PC-3 (cell line): ENCODE data around the gene RAB31. TPM values are rescaled to one million over a fixed set of nuclear protein-coding genes. Genes with fewer than 3 reads are reported as not detected.

Experiments
- ATAC-seq: fragments of 200-7000 bp; cut with Tn5 transposase; 2 replicates; pipeline ENCODE4 v1.9.1; 2020; ENCODE audit warnings: mild to moderate bottlenecking, moderate library complexity
- BruUV-seq: library from RNA; stranded (reverse); fragments of 400-500 nt; replicated peaks from 2 replicates; lab custom pipeline; 2021; lab: Mats Ljungman, UMichigan
- CTCF ChIA-PET: fragments of 300-600 bp; sonication (Branson Sonifier 250); formaldehyde crosslinking; loops from one replicate; lab custom pipeline; 2022; ENCODE audit warnings: antibody characterized with exemption; lab: Charles Lee
- POLR2A ChIA-PET: fragments of 300-600 bp; sonication (Branson Sonifier 250); formaldehyde crosslinking; loops from one replicate; lab custom pipeline; 2022; ENCODE audit warnings: antibody characterized with exemption; ENCODE audit not compliant: unreplicated experiment; lab: Charles Lee
- DNase-seq: peaks from one replicate; pipeline ENCODE4 v3.0.0-alpha.2; 2015
- H2AFZ ChIP-seq: fragments of 300-600 bp; sonication (generic); 2 replicates; pipeline ENCODE4 v1.6.0; 2016; ENCODE audit warnings: antibody characterized with exemption, low read length
- H3F3A ChIP-seq: fragments of 300-600 bp; sonication (generic); one replicate; pipeline ENCODE4 v1.6.0; 2017; ENCODE audit warnings: antibody characterized with exemption, low read length, control low read depth, mild to moderate bottlenecking; ENCODE audit not compliant: unreplicated experiment
- H3K27ac ChIP-seq: fragments of 300-600 bp; sonication (generic); 2 replicates; pipeline ENCODE4 v1.5.1; 2016; ENCODE audit warnings: mild to moderate bottlenecking, low read length
- H3K27me3 ChIP-seq: fragments of 300-600 bp; sonication (generic); 2 replicates; pipeline ENCODE4 v1.6.1; 2016; ENCODE audit warnings: low read length, mixed read lengths
- H3K36me3 ChIP-seq: fragments of 300-600 bp; sonication (generic); 2 replicates; pipeline ENCODE4 v1.6.1; 2016; ENCODE audit warnings: low read depth, mixed run types, low read length, mixed read lengths
- H3K4me1 ChIP-seq: fragments of 300-600 bp; sonication (generic); 2 replicates; pipeline ENCODE4 v1.5.1; 2016; ENCODE audit warnings: low read length; ENCODE audit not compliant: insufficient read depth
- H3K4me2 ChIP-seq: fragments of 300-600 bp; sonication (generic); 2 replicates; pipeline ENCODE4 v1.6.0; 2016; ENCODE audit warnings: low read length
- H3K4me3 ChIP-seq: fragments of 300-600 bp; sonication (generic); 2 replicates; pipeline ENCODE4 v1.5.1; 2016; ENCODE audit warnings: mild to moderate bottlenecking, low read length, mixed read lengths
- H3K79me2 ChIP-seq: fragments of 300-600 bp; sonication (generic); 2 replicates; pipeline ENCODE4 v1.6.1; 2017; ENCODE audit warnings: low read length, mixed read lengths
- H3K9ac ChIP-seq: fragments of 300-600 bp; sonication (generic); 2 replicates; pipeline ENCODE4 v1.6.0; 2016; ENCODE audit warnings: mild to moderate bottlenecking, low read length
- H3K9me2 ChIP-seq: fragments of 300-600 bp; sonication (generic); replicated peaks from 2 replicates; pipeline ENCODE4 v1.6.1; 2016; ENCODE audit warnings: mixed run types, low read length, mixed read lengths
- H3K9me3 ChIP-seq: fragments of 300-600 bp; sonication (generic); 2 replicates; pipeline ENCODE4 v1.6.1; 2016; ENCODE audit warnings: low read length, mixed read lengths
- H4K20me1 ChIP-seq: fragments of 300-600 bp; sonication (generic); 2 replicates; pipeline ENCODE4 v1.6.1; 2016; ENCODE audit warnings: low read length, mixed read lengths
- EZH2 ChIP-seq: fragments of 300-600 bp; sonication (generic); IDR thresholded peaks from one replicate; pipeline ENCODE4 v1.6.1; 2017; ENCODE audit warnings: antibody characterized with exemption, mild to moderate bottlenecking, low read length; ENCODE audit not compliant: unreplicated experiment
- EZH2phosphoT487 ChIP-seq: fragments of 300-600 bp; sonication (generic); IDR thresholded peaks from 2 replicates; pipeline ENCODE4 v1.6.1; 2018; ENCODE audit warnings: mild to moderate bottlenecking, antibody characterized with exemption, low read length, borderline replicate concordance
- intact Hi-C: fragments of 100-400 bp; cut with micrococcal nuclease; formaldehyde crosslinking; loops from 2 replicates; pipeline ENCODE4 v1.9.0; 2023
- total RNA-seq: library from RNA; depleted of rRNA; stranded (reverse); fragments of >200 nt; gene quantifications from 2 replicates; pipeline ENCODE4 v1.2.3, GENCODE V29; 2014
- TF ChIP-seq, protein P1 (sequence below): fragments of 300-600 bp; sonication (generic); conservative IDR thresholded peaks from 2 replicates; pipeline ENCODE4 v1.5.1; 2017; ENCODE audit warnings: antibody characterized with exemption, low read depth, mild to moderate bottlenecking, low read length

The RAB31 gene
- total RNA-seq, 1 experiment from 2014 or later = 3.8 TPM

DNA sequence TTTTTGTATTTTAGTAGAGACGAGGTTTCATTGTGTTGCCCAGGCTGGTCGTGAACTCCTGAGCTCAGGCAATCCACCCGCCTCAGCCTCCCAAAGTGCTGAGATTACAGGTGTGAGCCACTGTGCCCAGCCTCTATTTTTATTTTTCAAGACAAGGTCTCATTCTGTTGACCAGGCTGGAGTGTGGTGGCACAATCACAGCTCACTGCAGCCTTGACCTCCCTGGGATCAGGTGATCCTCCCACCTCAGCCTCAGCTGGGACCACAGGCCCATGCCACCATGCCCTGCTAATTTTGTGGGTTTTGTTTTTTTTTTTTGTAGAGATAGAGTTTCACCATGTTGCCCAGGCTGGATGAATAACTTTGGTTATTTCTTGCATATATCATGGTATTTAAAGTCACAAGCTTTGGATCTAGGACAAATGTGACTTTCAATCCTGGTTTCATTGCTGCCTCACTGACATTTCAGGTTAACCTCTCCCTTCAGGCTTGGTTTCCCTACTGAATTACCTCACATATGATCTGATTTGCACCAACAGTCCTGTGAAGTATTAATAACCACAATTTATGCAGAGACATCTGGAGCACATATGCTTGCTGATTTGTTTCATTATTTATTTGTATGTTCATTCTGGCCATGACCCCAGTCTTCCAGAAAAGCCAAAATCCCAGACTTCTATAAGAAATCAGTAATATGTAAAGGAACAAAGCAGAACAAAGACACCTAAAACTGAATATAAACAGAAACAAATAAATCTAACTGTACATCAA, 17.5 kb upstream of the RAB31 start:
- H2AFZ ChIP-seq = no peak overlapping the region
- H3K9ac ChIP-seq = no peak overlapping the region
- POLR2A ChIA-PET = interaction anchor here (0.6 kb wide), 1 partner anchor 15 kb away, joined by 9 read pairs; no protein-coding TSS in a partner anchor
- BruUV-seq = no TSS peak
- H3K9me3 ChIP-seq = no peaks in the 10 kb centered on the region
- no peaks in the 10 kb centered on the region for H4K20me1 ChIP-seq
- H3K36me3 ChIP-seq = no peaks in the 10 kb centered on the region
- H3K4me2 ChIP-seq = no peak overlapping the region
- no peaks in the 10 kb centered on the region for H3K4me1 ChIP-seq
- intact Hi-C loops = no loop called here
- H3K27ac ChIP-seq = no peak overlapping the region
- DNase-seq (no peak), ATAC-seq (no peak)
- H3F3A ChIP-seq = no peaks in the 10 kb centered on the region
- H3K4me3 ChIP-seq = no peak overlapping the region
- no peaks in the 10 kb centered on the region for H3K9me2 ChIP-seq
- CTCF ChIA-PET = interaction anchor here (1.2 kb wide), 1 partner anchor 984 kb away, joined by 4 read pairs; no protein-coding TSS in a partner anchor
- H3K79me2 ChIP-seq = no peaks in the 10 kb centered on the region
- H3K27me3 ChIP-seq = no peaks in the 10 kb centered on the region
- no peak for TF ChIP-seq EZH2phosphoT487
- TF ChIP-seq, protein P1, sequence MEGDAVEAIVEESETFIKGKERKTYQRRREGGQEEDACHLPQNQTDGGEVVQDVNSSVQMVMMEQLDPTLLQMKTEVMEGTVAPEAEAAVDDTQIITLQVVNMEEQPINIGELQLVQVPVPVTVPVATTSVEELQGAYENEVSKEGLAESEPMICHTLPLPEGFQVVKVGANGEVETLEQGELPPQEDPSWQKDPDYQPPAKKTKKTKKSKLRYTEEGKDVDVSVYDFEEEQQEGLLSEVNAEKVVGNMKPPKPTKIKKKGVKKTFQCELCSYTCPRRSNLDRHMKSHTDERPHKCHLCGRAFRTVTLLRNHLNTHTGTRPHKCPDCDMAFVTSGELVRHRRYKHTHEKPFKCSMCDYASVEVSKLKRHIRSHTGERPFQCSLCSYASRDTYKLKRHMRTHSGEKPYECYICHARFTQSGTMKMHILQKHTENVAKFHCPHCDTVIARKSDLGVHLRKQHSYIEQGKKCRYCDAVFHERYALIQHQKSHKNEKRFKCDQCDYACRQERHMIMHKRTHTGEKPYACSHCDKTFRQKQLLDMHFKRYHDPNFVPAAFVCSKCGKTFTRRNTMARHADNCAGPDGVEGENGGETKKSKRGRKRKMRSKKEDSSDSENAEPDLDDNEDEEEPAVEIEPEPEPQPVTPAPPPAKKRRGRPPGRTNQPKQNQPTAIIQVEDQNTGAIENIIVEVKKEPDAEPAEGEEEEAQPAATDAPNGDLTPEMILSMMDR = no peak
- no peak for TF ChIP-seq EZH2

DNA sequence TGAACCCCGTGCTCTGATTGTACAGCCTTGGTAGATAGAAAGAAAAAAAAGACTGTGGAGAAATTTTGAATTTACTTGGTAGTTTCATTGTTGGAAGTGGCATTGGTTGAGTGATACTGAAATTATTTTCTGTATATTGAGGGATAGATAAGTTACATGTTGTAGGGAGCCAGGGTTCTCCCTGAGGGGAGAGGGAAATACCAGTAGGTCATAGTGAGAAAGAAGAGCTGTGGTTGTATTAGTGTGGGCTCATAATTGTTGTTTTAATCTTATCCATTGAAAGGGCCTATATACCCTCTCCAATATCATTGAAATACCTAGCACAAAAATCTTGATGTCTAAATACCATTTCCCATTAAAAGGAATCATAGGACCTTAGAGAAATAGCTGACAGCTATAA, 16.9 kb upstream of the RAB31 start:
- no peaks in the 10 kb centered on the region for H3K9me3 ChIP-seq
- TF ChIP-seq EZH2 = no peak
- TF ChIP-seq EZH2phosphoT487 = no peak
- TF ChIP-seq, protein P1 = no peak
- ChIA-PET POLR2A (interaction anchor here (0.6 kb wide), 1 partner anchor 14 kb away, joined by 9 read pairs; no protein-coding TSS in a partner anchor), CTCF (no interaction called here)
- no peak for DNase-seq
- intact Hi-C loops = no loop called here
- ATAC-seq = no peak
- H3K4me1 ChIP-seq = no peaks in the 10 kb centered on the region
- BruUV-seq = no TSS peak
- no peak overlapping the region for H3K9ac ChIP-seq
- H4K20me1 ChIP-seq = no peaks in the 10 kb centered on the region
- H3K4me3 ChIP-seq = no peak overlapping the region
- no peaks in the 10 kb centered on the region for H3F3A ChIP-seq
- H3K36me3 ChIP-seq = no peaks in the 10 kb centered on the region
- H3K79me2 ChIP-seq = no peaks in the 10 kb centered on the region
- no peak overlapping the region for H3K27ac ChIP-seq
- H3K9me2 ChIP-seq = no peaks in the 10 kb centered on the region
- H3K27me3 ChIP-seq = no peaks in the 10 kb centered on the region
- no peak overlapping the region for H2AFZ ChIP-seq
- no peak overlapping the region for H3K4me2 ChIP-seq

DNA sequence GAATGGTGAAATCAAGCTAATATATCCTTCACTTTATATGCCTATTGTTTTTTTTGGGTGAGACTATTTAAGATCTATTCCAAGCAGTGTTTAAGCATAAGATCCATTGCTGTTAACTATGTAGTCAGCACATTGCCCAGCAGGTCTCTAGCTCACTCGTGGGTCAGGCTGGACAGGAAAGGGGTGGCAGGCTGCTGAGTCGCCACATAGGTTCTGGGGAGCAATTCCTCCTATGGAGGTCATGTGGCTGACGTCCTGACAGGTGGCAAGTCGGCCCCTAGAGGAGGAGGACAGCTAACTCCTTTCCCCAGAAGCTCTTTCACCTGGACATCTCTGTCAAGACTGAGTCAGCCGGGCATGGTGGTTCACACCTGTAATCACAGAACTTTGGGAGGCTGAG, 13.9 kb upstream of the RAB31 start:
- intact Hi-C loops = no loop called here
- POLR2A ChIA-PET = no interaction called here
- ATAC-seq = no peak

More for the DNA sequence above, 13.9 kb upstream of the RAB31 start:
- H2AFZ ChIP-seq = no peak overlapping the region
- TF ChIP-seq EZH2phosphoT487 (no peak), EZH2 (no peak)
- TF ChIP-seq, protein P1 = no peak
- H3F3A ChIP-seq = no peaks in the 10 kb centered on the region
- H3K4me1 ChIP-seq = no peaks in the 10 kb centered on the region
- H3K4me2 ChIP-seq = no peak overlapping the region
- H3K4me3 ChIP-seq = no peak overlapping the region
- BruUV-seq = no TSS peak
- H4K20me1 ChIP-seq = no peaks in the 10 kb centered on the region
- H3K27ac ChIP-seq = no peak overlapping the region
- DNase-seq = no peak
- H3K27me3 ChIP-seq = no peaks in the 10 kb centered on the region
- no peaks in the 10 kb centered on the region for H3K9me3 ChIP-seq
- CTCF ChIA-PET = no interaction called here
- H3K79me2 ChIP-seq = no peaks in the 10 kb centered on the region
- no peaks in the 10 kb centered on the region for H3K36me3 ChIP-seq
- H3K9me2 ChIP-seq = no peaks in the 10 kb centered on the region
- H3K9ac ChIP-seq = no peak overlapping the region
